Activated CD4-positive, alpha-beta T cell treated with anti-CD3 and anti-CD28 coated beads for 48 hours (primary cell): ENCODE data around the gene ZNF598.

Source experiments
- DNase-seq: peaks from one replicate; pipeline ENCODE4 v3.0.0-alpha.2; 2020

The ZNF598 gene

DNA sequence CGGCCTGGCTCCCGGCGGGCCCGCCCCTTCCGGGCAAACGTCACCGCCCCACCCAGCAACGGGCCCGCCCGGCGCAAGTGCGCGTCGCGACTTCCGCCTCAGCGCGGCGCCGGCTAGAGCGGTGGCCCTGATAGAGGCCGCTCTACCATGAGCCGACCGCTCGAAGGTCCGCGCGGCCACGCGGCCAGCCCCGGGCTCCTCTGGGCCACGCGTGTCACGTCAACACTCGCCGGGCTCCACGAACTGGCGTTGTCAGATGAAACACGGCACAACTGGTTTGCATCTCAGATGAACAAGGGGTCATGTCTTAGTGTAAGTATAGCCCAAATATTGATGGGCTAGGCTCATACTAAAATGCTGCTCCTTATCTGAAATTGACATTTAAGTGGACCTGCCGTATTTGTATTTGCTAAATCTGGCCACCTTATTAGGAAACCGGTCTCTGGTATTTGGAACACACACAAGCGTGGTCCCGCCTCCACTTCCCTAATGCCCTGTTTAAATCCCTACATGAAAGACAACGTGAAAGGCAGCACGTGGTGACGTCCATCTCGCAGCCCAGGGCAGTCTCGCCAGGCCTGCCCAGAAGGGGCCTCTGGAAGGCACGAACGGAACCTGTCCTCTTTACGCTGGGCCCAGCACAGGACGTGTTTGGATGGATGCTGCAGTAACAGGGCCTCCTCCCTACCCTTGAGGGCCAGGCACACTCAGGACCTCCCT lies at the start of gene ZNF598:
ZNF598 (minus strand) TSS at position 31 of the 720 bp plus-strand sequence.
- DNase-seq: peak; percentile 85

DNA sequence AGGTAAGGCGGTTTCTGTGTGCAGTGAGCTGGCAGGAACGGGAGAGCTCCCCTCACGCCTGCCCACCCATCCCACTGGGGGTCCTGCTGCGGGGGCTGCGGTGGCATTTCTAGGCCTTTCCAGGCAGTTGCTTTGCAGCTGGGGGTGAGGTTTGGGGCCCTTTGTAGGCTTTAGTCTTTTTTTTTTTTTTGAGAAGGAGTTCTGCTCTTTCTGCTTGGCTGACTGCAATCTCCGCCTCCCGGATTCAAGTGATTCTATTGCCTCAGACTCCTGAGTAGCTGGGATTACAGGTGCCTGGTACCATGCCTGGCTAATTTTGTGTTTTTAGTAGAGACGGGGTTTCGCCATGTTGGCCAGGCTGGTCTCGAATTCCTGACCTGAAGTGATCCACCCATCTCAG lies 49.3 kb upstream of the ZNF598 start:
- no peak for DNase-seq

DNA sequence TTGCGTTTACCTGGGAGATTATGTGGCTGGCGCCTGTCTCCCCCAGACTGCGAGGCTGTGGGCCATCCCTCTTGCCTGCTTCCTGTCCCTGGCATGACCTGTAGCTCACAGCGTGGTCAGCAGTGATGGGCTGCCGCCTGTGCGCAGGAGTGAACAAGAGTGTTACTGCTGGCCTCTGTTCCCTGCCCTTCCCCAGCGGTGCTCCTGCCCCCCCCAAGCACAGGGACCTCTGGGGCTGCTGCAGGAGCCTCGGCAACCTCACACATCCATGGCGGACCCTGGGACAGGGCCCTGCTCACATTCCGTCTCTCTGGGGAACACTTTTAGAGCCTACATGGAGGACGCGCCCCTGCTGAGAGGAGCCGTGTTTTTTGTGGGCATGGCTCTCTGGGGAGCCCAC lies 48.8 kb upstream of the ZNF598 start:
- no peak for DNase-seq

- no peak for DNase-seq
These were observed 47.8 kb upstream of the ZNF598 start for GRCh38 chr16:2057438-2057837.

- DNase-seq: no peak
These were observed 47.2 kb upstream of the ZNF598 start for GRCh38 chr16:2056681-2057407.

GRCh38 chr16:2056077-2056476 lies 46.5 kb upstream of the ZNF598 start:
- DNase-seq: no peak

DNA sequence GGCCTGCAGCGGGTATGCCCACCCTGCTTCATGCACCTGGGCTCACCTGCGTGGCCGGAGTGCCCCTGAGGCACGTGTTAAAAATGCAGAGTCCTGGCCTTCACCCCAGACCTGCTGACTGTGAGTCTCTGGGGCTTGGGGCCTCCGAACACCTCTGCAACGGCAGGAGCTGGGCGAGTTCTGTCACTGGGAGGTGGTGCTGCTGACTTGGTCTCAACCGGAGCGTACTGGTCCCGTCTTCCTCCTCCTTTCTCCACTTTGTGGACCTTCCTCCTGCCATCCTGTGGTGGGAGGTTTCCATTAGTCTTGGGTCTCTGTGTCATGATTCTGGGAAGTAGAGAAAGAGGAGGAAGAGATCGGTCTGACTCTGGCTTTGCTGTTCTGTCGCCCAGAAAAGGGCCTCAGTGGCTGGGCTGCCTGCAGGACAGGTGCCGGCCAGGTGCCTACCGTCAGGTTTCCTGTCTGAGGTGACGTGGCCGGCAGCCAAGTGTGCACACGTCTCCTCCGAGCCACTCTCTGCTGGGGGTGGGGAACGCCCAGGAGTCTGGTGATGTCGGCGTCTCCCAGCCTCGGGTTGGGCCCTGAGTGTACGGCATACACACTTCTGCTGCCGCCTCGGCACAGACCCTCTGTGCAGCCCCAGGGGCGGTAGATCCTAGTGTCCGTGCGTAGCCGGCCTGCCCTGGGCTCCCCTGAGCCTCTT lies 45.1 kb upstream of the ZNF598 start:
- no peak for DNase-seq

GRCh38 chr16:2053897-2054296 lies 44.3 kb upstream of the ZNF598 start:
- DNase-seq: no peak

GRCh38 chr16:2053211-2053610 lies 43.6 kb upstream of the ZNF598 start:
- DNase-seq: no peak

GRCh38 chr16:2048116-2048543 lies 38.5 kb upstream of the ZNF598 start:
- DNase-seq: no peak

- peak; percentile 97 for DNase-seq
These were observed 37.9 kb upstream of the ZNF598 start, which contains the start of the genes NTHL1 and TSC2 for GRCh38 chr16:2047330-2048115. Gene NTHL1, minus strand, starts transcription at chr16:2047834. Its CDS starts 11 bp downstream, at chr16:2047823. Gene TSC2, plus strand, starts transcription at chr16:2047985. Its CDS starts 631 bp downstream, at chr16:2048616.

DNA sequence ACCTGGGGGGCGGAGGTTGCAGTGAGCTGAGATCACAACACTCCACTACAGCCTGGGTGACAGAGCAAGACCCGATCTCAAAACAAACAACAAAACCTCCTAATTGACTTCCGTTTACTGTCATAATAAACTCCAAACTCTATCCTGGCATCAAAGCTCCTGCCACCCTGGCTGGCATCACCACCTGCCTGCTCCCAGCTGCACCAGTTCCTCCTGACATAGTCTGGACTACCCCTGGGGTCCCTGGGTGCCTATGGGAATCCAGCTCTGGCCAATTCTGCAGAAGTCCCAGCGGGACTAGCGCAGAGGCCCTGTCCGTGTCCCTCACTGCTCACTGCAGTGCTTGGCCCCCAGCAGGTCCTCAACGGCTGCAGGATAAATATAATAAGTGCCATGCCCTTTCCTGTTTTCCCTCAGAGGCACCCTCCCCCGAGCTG lies 37.3 kb upstream of the ZNF598 start:
- DNase-seq: no peak

DNA sequence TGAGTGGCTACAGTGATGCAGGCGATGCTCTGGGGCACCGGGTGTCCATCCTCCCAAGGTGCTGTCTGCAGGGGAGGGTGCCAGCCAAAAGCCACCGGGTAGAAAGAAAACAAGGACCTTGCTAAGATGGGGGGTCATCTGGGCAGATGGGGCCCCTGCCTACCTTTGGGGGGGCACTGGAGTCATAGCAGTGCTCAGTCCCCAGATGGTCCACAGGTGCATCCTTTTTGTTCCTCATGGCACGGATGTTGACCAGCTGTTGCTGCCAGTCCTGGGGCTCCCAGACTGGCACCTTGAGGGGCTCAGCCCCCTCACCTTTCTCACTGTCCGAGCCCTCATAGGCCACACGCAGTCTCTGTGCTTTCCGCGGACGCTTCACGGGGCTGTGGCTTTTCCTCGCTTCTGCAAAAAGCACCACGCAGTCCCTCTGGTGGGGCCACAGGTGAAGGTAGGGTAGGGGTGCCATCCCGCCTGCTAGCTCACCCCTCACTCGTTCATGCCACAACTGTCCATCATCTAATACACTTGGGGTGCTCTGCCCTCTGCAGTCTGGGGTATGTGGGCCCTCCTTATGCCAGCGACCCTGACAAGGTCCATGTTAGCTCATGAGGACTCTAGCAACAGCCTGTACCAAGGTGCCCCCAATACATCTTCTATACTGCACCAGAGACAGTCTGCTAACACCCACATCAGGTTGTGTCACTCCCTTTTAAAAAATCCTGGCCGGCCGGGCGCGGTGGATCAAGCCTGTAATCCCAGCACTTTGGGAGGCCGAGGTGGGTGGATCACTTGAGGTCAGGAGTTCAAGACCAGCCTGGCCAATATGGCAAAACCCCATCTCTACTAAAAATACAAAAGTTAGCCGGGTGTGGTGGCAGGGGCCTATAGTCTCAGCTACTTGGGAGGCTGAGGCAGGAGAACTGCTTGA lies 36.6 kb upstream of the ZNF598 start:
- no peak for DNase-seq

GRCh38 chr16:2044541-2044940 lies 34.9 kb upstream of the ZNF598 start:
- DNase-seq: no peak

GRCh38 chr16:2043667-2044451 lies 34.2 kb upstream of the ZNF598 start:
- no peak for DNase-seq

- no peak for DNase-seq
These were observed 33.5 kb upstream of the ZNF598 start for GRCh38 chr16:2042986-2043666.

GRCh38 chr16:2042171-2042985 lies 32.8 kb upstream of the ZNF598 start:
- DNase-seq: no peak

DNA sequence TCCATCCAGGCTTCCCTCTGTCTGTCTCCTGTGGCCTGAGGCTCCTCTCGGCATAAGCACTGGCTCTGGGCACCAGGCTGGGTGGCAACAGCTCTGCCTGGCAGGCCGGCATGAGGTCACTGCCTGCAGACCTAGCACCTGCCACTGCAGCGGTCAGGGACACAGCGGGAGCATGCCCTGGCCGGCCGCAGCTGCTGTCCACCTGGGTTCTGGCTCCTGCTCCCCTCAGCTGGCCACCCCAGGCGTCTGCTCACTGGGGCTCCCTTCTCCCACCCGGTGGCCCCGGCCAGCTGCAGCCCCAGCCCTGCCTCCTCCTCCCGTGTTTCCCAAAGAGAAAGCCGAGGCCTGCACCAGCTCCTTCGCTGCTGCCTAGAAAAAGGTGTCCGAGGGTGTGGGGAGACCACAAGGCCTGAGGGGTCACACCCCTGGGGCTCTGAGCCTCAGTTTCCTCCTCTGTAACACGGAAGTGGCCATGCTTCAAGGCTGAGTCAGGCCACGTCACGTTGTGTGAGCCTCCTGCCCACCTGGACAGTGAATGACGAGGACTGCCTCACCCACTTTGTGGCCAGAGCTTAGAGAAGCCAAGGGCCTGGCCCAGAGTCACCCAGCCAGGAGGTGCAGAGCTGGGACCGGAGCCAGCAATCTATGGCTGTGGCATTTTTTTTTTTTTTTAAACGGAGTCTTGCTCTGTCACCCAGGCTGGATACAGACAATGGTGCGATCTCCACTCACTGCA lies 31.3 kb upstream of the ZNF598 start:
- DNase-seq: no peak
